IMR-90 (cell line): Measurements from ENCODE around the gene RTN1.

ENCODE experiments used
- POLR2A ChIP-seq: IDR thresholded peaks from 2 replicates; pipeline ENCODE4 v1.6.1; 2012; ENCODE audit warnings: mild to moderate bottlenecking, low read depth, low read length
- RFX5 ChIP-seq: IDR thresholded peaks from 2 replicates; pipeline ENCODE4 v1.8.0; 2012; ENCODE audit warnings: low read depth, mild to moderate bottlenecking, low read length, moderate library complexity
- TF ChIP-seq, protein P1 (sequence below): fragments of 150-350 bp; IDR thresholded peaks from 2 replicates; pipeline ENCODE4 v1.6.1; 2017; ENCODE audit warnings: mild to moderate bottlenecking, antibody characterized with exemption, low read length, low read depth
- TF ChIP-seq, protein P2 (sequence below): conservative IDR thresholded peaks from 2 replicates; pipeline ENCODE4 v1.5.1; 2012; ENCODE audit warnings: mild to moderate bottlenecking, low read depth, low read length, improper control_type of control experiment

DNA sequence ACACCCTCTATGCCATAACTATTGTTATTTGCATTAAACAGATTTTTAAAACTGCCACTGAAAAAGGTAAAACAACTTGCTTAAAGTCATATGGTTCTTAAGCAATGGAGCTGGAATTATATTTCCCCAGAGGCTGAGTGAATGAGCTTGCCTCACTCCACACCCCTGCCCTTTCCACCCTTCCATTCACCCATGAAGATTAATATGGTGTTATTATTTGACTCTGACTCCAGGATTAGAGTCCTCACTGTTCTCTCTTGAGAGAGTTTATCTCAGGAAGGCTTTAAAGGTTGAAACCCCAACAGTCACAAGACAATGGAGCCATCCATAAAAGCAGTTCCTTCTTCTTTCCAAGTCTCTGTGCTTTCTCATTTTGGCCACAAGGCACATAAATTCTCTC lies 84.9 kb downstream of the RTN1 start:
- TF ChIP-seq, protein P1, sequence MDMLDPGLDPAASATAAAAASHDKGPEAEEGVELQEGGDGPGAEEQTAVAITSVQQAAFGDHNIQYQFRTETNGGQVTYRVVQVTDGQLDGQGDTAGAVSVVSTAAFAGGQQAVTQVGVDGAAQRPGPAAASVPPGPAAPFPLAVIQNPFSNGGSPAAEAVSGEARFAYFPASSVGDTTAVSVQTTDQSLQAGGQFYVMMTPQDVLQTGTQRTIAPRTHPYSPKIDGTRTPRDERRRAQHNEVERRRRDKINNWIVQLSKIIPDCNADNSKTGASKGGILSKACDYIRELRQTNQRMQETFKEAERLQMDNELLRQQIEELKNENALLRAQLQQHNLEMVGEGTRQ, result no peak
- TF ChIP-seq RFX5 (no peak), POLR2A (no peak)
- TF ChIP-seq, protein P2, sequence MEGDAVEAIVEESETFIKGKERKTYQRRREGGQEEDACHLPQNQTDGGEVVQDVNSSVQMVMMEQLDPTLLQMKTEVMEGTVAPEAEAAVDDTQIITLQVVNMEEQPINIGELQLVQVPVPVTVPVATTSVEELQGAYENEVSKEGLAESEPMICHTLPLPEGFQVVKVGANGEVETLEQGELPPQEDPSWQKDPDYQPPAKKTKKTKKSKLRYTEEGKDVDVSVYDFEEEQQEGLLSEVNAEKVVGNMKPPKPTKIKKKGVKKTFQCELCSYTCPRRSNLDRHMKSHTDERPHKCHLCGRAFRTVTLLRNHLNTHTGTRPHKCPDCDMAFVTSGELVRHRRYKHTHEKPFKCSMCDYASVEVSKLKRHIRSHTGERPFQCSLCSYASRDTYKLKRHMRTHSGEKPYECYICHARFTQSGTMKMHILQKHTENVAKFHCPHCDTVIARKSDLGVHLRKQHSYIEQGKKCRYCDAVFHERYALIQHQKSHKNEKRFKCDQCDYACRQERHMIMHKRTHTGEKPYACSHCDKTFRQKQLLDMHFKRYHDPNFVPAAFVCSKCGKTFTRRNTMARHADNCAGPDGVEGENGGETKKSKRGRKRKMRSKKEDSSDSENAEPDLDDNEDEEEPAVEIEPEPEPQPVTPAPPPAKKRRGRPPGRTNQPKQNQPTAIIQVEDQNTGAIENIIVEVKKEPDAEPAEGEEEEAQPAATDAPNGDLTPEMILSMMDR, result no peak
